ENCODE measurements around the gene OGFR.

OGFR gene

GRCh38 chr20:62816884-62817873 lies 12.5 kb downstream of the OGFR start, which contains the start of gene COL9A3:
TSS of gene COL9A3 (plus strand) at chr20:62817050. CDS start at chr20:62817065, 15 bp downstream.
- DNase-seq = peak; percentile 41

- DNase-seq = no peak
These were observed 13.4 kb downstream of the OGFR start for GRCh38 chr20:62817975-62818591.

GRCh38 chr20:62818592-62819493 lies 14.2 kb downstream of the OGFR start:
- DNase-seq = peak; percentile 74

- peak; percentile 74 for DNase-seq
These were observed 15.0 kb downstream of the OGFR start for GRCh38 chr20:62819494-62820174.

GRCh38 chr20:62820208-62820961 lies 15.8 kb downstream of the OGFR start:
- DNase-seq = no peak

- DNase-seq = no peak
These were observed 16.5 kb downstream of the OGFR start for GRCh38 chr20:62820962-62821725.

GRCh38 chr20:62821726-62822210 lies 17.1 kb downstream of the OGFR start:
- no peak for DNase-seq

GRCh38 chr20:62822239-62822787 lies 17.7 kb downstream of the OGFR start:
- no peak for DNase-seq

- peak; percentile 65 for DNase-seq
These were observed 18.4 kb downstream of the OGFR start for GRCh38 chr20:62822788-62823651.

- peak; percentile 28 for DNase-seq
These were observed 19.2 kb downstream of the OGFR start for GRCh38 chr20:62823688-62824475.

- peak; percentile 53 for DNase-seq
These were observed 20.1 kb downstream of the OGFR start for GRCh38 chr20:62824476-62825332.

- DNase-seq = no peak
These were observed 20.8 kb downstream of the OGFR start for GRCh38 chr20:62825333-62825985.

- no peak for DNase-seq
These were observed 21.5 kb downstream of the OGFR start for GRCh38 chr20:62825986-62826645.

- DNase-seq = no peak
These were observed 22.1 kb downstream of the OGFR start for GRCh38 chr20:62826646-62827310.

- DNase-seq = peak; percentile 20
These were observed 22.8 kb downstream of the OGFR start for GRCh38 chr20:62827311-62828038.

All from NCI-H146 (cell line).